Measurements from ENCODE around the gene PPP2R2B.

PPP2R2B gene

GRCh38 chr5:146533882-146534281, 344.7 kb downstream of the PPP2R2B start:
- no peak for DNase-seq

- DNase-seq = peak; percentile 10
Observed at GRCh38 chr5:146533260-146533857, 345.2 kb downstream of the PPP2R2B start.
